HepG2 (cell line): ENCODE results near the gene PRXL2B. TPM values are rescaled to one million over a fixed set of nuclear protein-coding genes. Genes with fewer than 3 reads are reported as not detected.

ENCODE experiments used
- ATAC-seq: fragments of 200-7000 bp; cut with Tn5 transposase; 3 replicates; pipeline ENCODE4 v1.9.1; 2020; ENCODE audit warnings: mild to moderate bottlenecking, moderate library complexity
- BruUV-seq: library from RNA; stranded (reverse); fragments of 400-500 nt; replicated peaks from 2 replicates; lab custom pipeline; 2021; lab: Mats Ljungman, UMichigan
- CTCF ChIA-PET: fragments of 300-600 bp; formaldehyde crosslinking; extraction: SDS; loops from one replicate; lab custom pipeline; 2021; ENCODE audit warnings: low total read pairs, inconsistent platforms, low intra/inter-chr PET ratio; lab: Yijun Ruan, JAX
- POLR2A ChIA-PET: fragments of 350-600 bp; sonication (Branson Sonifier 250); formaldehyde crosslinking; loops from one replicate; lab custom pipeline; 2020; ENCODE audit warnings: antibody characterized with exemption, inconsistent platforms; lab: Yijun Ruan, JAX
- DNase-seq: peaks from one replicate; pipeline ENCODE4 v3.0.0-alpha.2; 2015; ENCODE audit warnings: low spot score
- FAIRE-seq: peaks from 3 replicates; lab custom pipeline; 2011; peaks lifted over from hg19 to GRCh38; lab: Jason Lieb, UNC
- H2AFZ ChIP-seq: one replicate; pipeline ENCODE4 v1.6.1; 2011; ENCODE audit warnings: low read length, inconsistent platforms
- H3K27ac ChIP-seq: fragments of 300-600 bp; 3 replicates; pipeline ENCODE4 v1.8.0; 2011; ENCODE audit warnings: mixed run types, mild to moderate bottlenecking, mixed read lengths, low read length, inconsistent platforms; ENCODE audit not compliant: insufficient read depth; ENCODE audit errors: extremely low read length
- H3K27me3 ChIP-seq, 2 experiments: fragments of 200-600 bp in 1 of 2; 2 replicates in 1 of 2; 3 replicates in 1 of 2; pipeline versions ENCODE4 v1.6.0 to v1.8.0; 2011; ENCODE audit warnings: low read length in 2 of 2, mild to moderate bottlenecking in 2 of 2, moderate library complexity in 2 of 2, inconsistent platforms in 1 of 2; ENCODE audit not compliant: insufficient read depth in 2 of 2, control insufficient read depth in 1 of 2
- H3K36me3 ChIP-seq, 2 experiments: fragments of 200-600 bp in 1 of 2; replicated peaks in 1 of 2; 2 replicates in 1 of 2; 3 replicates in 1 of 2; pipeline versions ENCODE4 v1.5.1 to v1.8.0; 2011; ENCODE audit warnings: low read length in 2 of 2, inconsistent platforms in 1 of 2; ENCODE audit not compliant: insufficient read depth in 2 of 2, control insufficient read depth in 1 of 2
- H3K4me1 ChIP-seq: 2 replicates; pipeline ENCODE4 v1.5.1; 2012; ENCODE audit warnings: low read length, inconsistent platforms; ENCODE audit not compliant: insufficient read depth
- H3K4me2 ChIP-seq: 2 replicates; pipeline ENCODE4 v1.6.0; 2011; ENCODE audit warnings: low read depth, low read length, inconsistent platforms
- H3K4me3 ChIP-seq, 3 experiments: fragments of 200-600 bp in 1 of 3; sonication (generic), shearing (Covaris generic) in 1 of 3; replicated peaks in 1 of 3; 2 replicates each; pipeline ENCODE4 v1.5.1; 2011 to 2016; ENCODE audit warnings: low read length in 3 of 3, inconsistent platforms in 2 of 3, low read depth in 2 of 3, mild to moderate bottlenecking in 2 of 3, control low read depth in 1 of 3, mixed read lengths in 1 of 3; ENCODE audit not compliant: insufficient read depth in 1 of 3
- H3K79me2 ChIP-seq: one replicate; pipeline ENCODE4 v1.6.1; 2011; ENCODE audit warnings: low read length, inconsistent platforms; ENCODE audit not compliant: insufficient read depth
- H3K9ac ChIP-seq: 2 replicates; pipeline ENCODE4 v1.6.0; 2011; ENCODE audit warnings: mild to moderate bottlenecking, low read depth, low read length, inconsistent platforms; ENCODE audit not compliant: insufficient read depth
- H3K9me3 ChIP-seq: 2 replicates; pipeline ENCODE4 v1.5.1; 2012; ENCODE audit warnings: mild to moderate bottlenecking, low read length
- H4K20me1 ChIP-seq: 2 replicates; pipeline ENCODE4 v1.6.0; 2011; ENCODE audit warnings: inconsistent platforms, mild to moderate bottlenecking, low read length, moderate library complexity; ENCODE audit not compliant: insufficient read depth
- ARNTL ChIP-seq: sonication (generic); formaldehyde crosslinking; IDR thresholded peaks from 2 replicates; pipeline ENCODE4 v1.4.0; 2020; ENCODE audit warnings: mild to moderate bottlenecking, missing genetic modification reagents
- CHD2 ChIP-seq: IDR thresholded peaks from 2 replicates; pipeline ENCODE4 v1.6.1; 2011; ENCODE audit warnings: low read depth, low read length, improper control_type of control experiment
- EED ChIP-seq: sonication (generic); formaldehyde crosslinking; IDR thresholded peaks from 2 replicates; pipeline ENCODE4 v1.5.0; 2020; ENCODE audit warnings: mild to moderate bottlenecking, missing genetic modification reagents
- EP300 ChIP-seq, 3 experiments: sonication (generic) in 1 of 3; formaldehyde crosslinking in 1 of 3; IDR thresholded peaks; 2 replicates each; pipeline versions ENCODE4 v1.5.1 to v1.6.1; 2011 to 2020; ENCODE audit warnings: low read depth in 2 of 3, low read length in 2 of 3, borderline replicate concordance in 1 of 3, improper control_type of control experiment in 1 of 3, mild to moderate bottlenecking in 1 of 3, missing genetic modification reagents in 1 of 3, moderate library complexity in 1 of 3
- FOXO1 ChIP-seq: sonication (generic); formaldehyde crosslinking; IDR thresholded peaks from 2 replicates; pipeline ENCODE4 v1.4.0; 2020; ENCODE audit warnings: missing genetic modification reagents
- HIC2 ChIP-seq: sonication (generic); formaldehyde crosslinking; IDR thresholded peaks from 2 replicates; pipeline ENCODE4 v1.9.0; 2022; ENCODE audit warnings: low read depth, missing genetic modification reagents
- KMT2A ChIP-seq: sonication (generic); formaldehyde crosslinking; IDR thresholded peaks from 2 replicates; pipeline ENCODE4 v1.4.0; 2020; ENCODE audit warnings: missing genetic modification reagents
- LBX2 ChIP-seq: sonication (generic); formaldehyde crosslinking; IDR thresholded peaks from 2 replicates; pipeline ENCODE4 v1.5.0; 2020; ENCODE audit warnings: missing genetic modification reagents, mild to moderate bottlenecking, borderline replicate concordance
- NCOA1 ChIP-seq: sonication (generic); formaldehyde crosslinking; IDR thresholded peaks from 2 replicates; pipeline ENCODE4 v1.9.0; 2021; ENCODE audit warnings: missing genetic modification reagents
- SP5 ChIP-seq: IDR thresholded peaks from 2 replicates; pipeline ENCODE4 v1.6.1; 2016; ENCODE audit warnings: low read depth, borderline replicate concordance
- TAF15 ChIP-seq: fragments of 200-400 bp; formaldehyde crosslinking; IDR thresholded peaks from one replicate; pipeline ENCODE4 v1.6.1; 2018; ENCODE audit warnings: mild to moderate bottlenecking, low read depth, low read length; ENCODE audit not compliant: poor library complexity, severe bottlenecking
- TEAD2 ChIP-seq: sonication (generic); formaldehyde crosslinking; IDR thresholded peaks from 2 replicates; pipeline ENCODE4 v1.9.0; 2021; ENCODE audit warnings: missing genetic modification reagents
- ZBTB20 ChIP-seq: sonication (generic); formaldehyde crosslinking; IDR thresholded peaks from 2 replicates; pipeline ENCODE4 v1.8.1; 2023; ENCODE audit warnings: missing genetic modification reagents, low read depth, mild to moderate bottlenecking, borderline replicate concordance
- ZNF558 ChIP-seq: sonication (generic); formaldehyde crosslinking; IDR thresholded peaks from 2 replicates; pipeline ENCODE4 v1.9.0; 2022; ENCODE audit warnings: mild to moderate bottlenecking, missing genetic modification reagents, borderline replicate concordance
- ZNF7 ChIP-seq: IDR thresholded peaks from 2 replicates; pipeline ENCODE4 v1.6.1; 2016; ENCODE audit warnings: missing biosample characterization, missing genetic modification reagents
- ZNF704 ChIP-seq: sonication (generic); formaldehyde crosslinking; IDR thresholded peaks from 2 replicates; pipeline ENCODE4 v1.8.1; 2023; ENCODE audit warnings: mild to moderate bottlenecking, inconsistent platforms, moderate library complexity, missing genetic modification reagents, borderline replicate concordance
- ZNF749 ChIP-seq: sonication (generic); formaldehyde crosslinking; IDR thresholded peaks from 2 replicates; pipeline ENCODE4 v1.8.0; 2022; ENCODE audit warnings: mild to moderate bottlenecking, missing genetic modification reagents, moderate library complexity, borderline replicate concordance
- ZNF816 ChIP-seq: sonication (generic); formaldehyde crosslinking; IDR thresholded peaks from 2 replicates; pipeline ENCODE4 v1.8.0; 2022; ENCODE audit warnings: missing genetic modification reagents, mild to moderate bottlenecking, borderline replicate concordance
- ZXDC ChIP-seq: sonication (generic); formaldehyde crosslinking; IDR thresholded peaks from 2 replicates; pipeline ENCODE4 v1.5.0; 2020; ENCODE audit warnings: mild to moderate bottlenecking, missing genetic modification reagents
- WGBS: methylation state at CpG from one replicate; pipeline ENCODE4 v1.1.6; 2017; ENCODE audit warnings: low lambda C conversion rate; 5-methylcytosine and 5-hydroxymethylcytosine counted together
- in situ Hi-C: cut with HindIII; loops from 2 replicates; pipeline ENCODE4 v1.10.0; 2017; ENCODE audit warnings: low pct_unique_long_range_greater_than_20kb; ENCODE audit not compliant: extremely low pct_ligation_motif_present
- intact Hi-C: fragments of 100-400 bp; cut with micrococcal nuclease; formaldehyde crosslinking; loops from one replicate; pipeline ENCODE4 v1.10.0; 2022; ENCODE audit not compliant: unreplicated experiment
- polyA plus RNA-seq, 8 experiments: library from polyadenylated mRNA; depleted of rRNA in 3 of 8; stranded (reverse) in 7 of 8; unstranded in 1 of 8; fragments of >200 nt; fragmentation: Illumina TruSeq in 4 of 8; extraction: Trizol in 4 of 8; gene quantifications; 2 replicates each; pipeline versions ENCODE4 v1.2.1 to v1.2.3, GENCODE V29; 2011 to 2016; ENCODE audit warnings: low read depth in 4 of 8, missing spikeins in 1 of 8, mixed read lengths in 1 of 8; ENCODE audit not compliant: insufficient read depth in 1 of 8
- total RNA-seq, 5 experiments: library from RNA; depleted of rRNA; stranded (reverse); fragments of >200 nt; fragmentation: Illumina TruSeq; extraction: Trizol; gene quantifications; 2 replicates each; pipeline ENCODE4 v1.2.3, GENCODE V29; 2016; ENCODE audit warnings: low read depth in 1 of 5

Gene PRXL2B
- total and polyA plus RNA-seq, 2 of the 13 experiments (the other 11 are each of a cell fraction or from before 2014, with no cell fraction given): 16.8 to 22.1 TPM

GRCh38 chr1:2571348-2571747, 15.2 kb upstream of the PRXL2B start:
- POLR2A ChIA-PET: interaction anchor here (1.0 to 1.4 kb wide), 2 partner anchors 10 to 15 kb away, joined by 4 read pairs; partner anchors contain the start of gene PRXL2B
- H3K36me3 ChIP-seq: no peaks in the 10 kb centered on the region
- H3K79me2 ChIP-seq: no peaks in the 10 kb centered on the region
- peak overlapping the region; percentile 36; the same call in 1 of the 2 replicates for H3K4me2 ChIP-seq
- WGBS: 0% methylated on average over 5 of the region's 9 CpGs
- no peak overlapping the region for H2AFZ ChIP-seq
- CTCF ChIA-PET: no interaction called here
- BruUV-seq: no TSS peak
- DNase-seq (no peak), ATAC-seq (no peak), FAIRE-seq (no peak)
- H4K20me1 ChIP-seq: no peaks in the 10 kb centered on the region
- in situ Hi-C loops: no loop called here
- H3K27me3 ChIP-seq: peaks cover 4 to 35% of the 10 kb centered on the region in 2 experiments; a peak in 4 of 5 replicates
- intact Hi-C loops: no loop called here
- no peak overlapping the region for H3K4me3 ChIP-seq
- no peak overlapping the region for H3K27ac ChIP-seq
- peaks cover 11% of the 10 kb centered on the region for H3K9me3 ChIP-seq
- no peak overlapping the region for H3K9ac ChIP-seq
- H3K4me1 ChIP-seq: peaks cover 59% of the 10 kb centered on the region
- TF ChIP-seq TAF15 (no peak), KMT2A (CRISPR knock-in tag) (0 out of 2 replicates have a peak, but pooled peaks have one; percentile 24), ZNF816 (CRISPR knock-in tag) (no peak), ZXDC (CRISPR knock-in tag) (no peak), LBX2 (CRISPR knock-in tag) (no peak), ZNF749 (no peak), ZBTB20 (CRISPR knock-in tag) (no peak), EED (CRISPR knock-in tag) (no peak), FOXO1 (peak; percentile 76), EP300 (IDR thresholded peaks at IDR 0.05; ENCODE audit: low read depth in 2 of 2, low read length in 2 of 2) (0 out of 4 replicates have a peak, but pooled peaks of 1 of the 2 experiments have one; percentile 17), EP300 (CRISPR knock-in tag; IDR thresholded peaks at IDR 0.05; ENCODE audit: borderline replicate concordance) (no peak), SP5 (CRISPR knock-in tag) (no peak), ZNF558 (CRISPR knock-in tag) (no peak), NCOA1 (CRISPR knock-in tag) (no peak), CHD2 (no peak), ZNF704 (CRISPR knock-in tag) (no peak), ARNTL (no peak), ZNF7 (CRISPR knock-in tag) (no peak), TEAD2 (no peak), HIC2 (no peak)
